Breast epithelium (tissue), 3 donors: ENCODE results near the gene KIAA0825.
"Not testable (repeated sequence)": the region's sequence is repeated elsewhere in the genome, so short reads cannot be mapped to it uniquely, and the experiment has no call there.

Source experiments
- POLR2A ChIP-seq: fragments of 450-650 bp; IDR thresholded peaks from one replicate; pipeline ENCODE4 v1.6.1; 2016; ENCODE audit warnings: antibody characterized with exemption, mild to moderate bottlenecking, moderate library complexity
- POLR2AphosphoS5 ChIP-seq, 3 donors: sonication (generic); formaldehyde crosslinking; IDR thresholded peaks; one replicate each; pipeline ENCODE4 v1.6.1; 2017; ENCODE audit warnings: antibody characterized with exemption in 3 of 3
- TF ChIP-seq, protein P1 (sequence below), 3 donors: fragments of 450-650 bp; IDR thresholded peaks; one replicate each; pipeline ENCODE4 v1.5.1; 2016 to 2017; ENCODE audit warnings: antibody characterized with exemption in 3 of 3, mild to moderate bottlenecking in 3 of 3, moderate library complexity in 3 of 3

DNA sequence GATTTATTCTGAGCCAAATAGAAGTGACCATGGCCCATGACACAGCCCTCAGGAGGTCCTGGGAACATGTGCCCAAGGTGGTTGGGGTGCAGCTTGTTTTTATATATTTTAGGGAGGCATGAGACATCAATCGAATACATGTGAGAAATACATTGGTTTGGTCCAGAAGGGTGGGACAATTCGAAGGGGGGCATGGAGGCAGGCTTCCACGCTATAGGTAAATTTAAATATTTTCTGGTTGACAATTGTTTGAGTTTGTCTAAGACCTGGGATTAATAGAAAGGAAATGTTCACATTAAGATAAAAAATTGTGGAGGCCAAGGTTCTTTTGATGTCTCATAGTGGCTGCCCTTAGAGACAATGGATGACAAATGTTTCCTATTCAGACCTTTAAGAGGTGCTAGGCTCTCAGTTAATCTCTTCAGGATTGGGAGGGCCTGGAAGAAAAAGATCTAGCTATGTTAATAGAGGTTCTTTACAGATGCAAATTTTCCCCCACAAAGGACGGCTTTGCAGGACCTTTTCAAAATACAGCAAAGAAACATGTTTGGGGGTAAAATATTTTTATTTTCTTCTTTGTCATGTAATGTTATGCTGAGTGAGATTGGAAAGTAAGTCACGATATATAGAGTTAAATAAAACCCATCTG lies 263.4 kb downstream of the KIAA0825 start:
- TF ChIP-seq, protein P1, sequence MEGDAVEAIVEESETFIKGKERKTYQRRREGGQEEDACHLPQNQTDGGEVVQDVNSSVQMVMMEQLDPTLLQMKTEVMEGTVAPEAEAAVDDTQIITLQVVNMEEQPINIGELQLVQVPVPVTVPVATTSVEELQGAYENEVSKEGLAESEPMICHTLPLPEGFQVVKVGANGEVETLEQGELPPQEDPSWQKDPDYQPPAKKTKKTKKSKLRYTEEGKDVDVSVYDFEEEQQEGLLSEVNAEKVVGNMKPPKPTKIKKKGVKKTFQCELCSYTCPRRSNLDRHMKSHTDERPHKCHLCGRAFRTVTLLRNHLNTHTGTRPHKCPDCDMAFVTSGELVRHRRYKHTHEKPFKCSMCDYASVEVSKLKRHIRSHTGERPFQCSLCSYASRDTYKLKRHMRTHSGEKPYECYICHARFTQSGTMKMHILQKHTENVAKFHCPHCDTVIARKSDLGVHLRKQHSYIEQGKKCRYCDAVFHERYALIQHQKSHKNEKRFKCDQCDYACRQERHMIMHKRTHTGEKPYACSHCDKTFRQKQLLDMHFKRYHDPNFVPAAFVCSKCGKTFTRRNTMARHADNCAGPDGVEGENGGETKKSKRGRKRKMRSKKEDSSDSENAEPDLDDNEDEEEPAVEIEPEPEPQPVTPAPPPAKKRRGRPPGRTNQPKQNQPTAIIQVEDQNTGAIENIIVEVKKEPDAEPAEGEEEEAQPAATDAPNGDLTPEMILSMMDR (IDR thresholded peaks at IDR 0.05) = not testable (repeated sequence)
- TF ChIP-seq POLR2AphosphoS5 (IDR thresholded peaks at IDR 0.05); POLR2A: not testable (repeated sequence)
